Fibroblast of the aortic adventitia (primary cell): ENCODE measurements around the gene ARHGAP26. TPM values are rescaled to one million over a fixed set of nuclear protein-coding genes. Genes with fewer than 3 reads are reported as not detected.

Experiments used
- DNase-seq: peaks from one replicate; pipeline ENCODE4 v3.0.0-alpha.2; 2010; ENCODE audit warnings: low read depth
- H3K4me3 ChIP-seq: 2 replicates; pipeline ENCODE4 v1.5.1; 2011; ENCODE audit warnings: low read depth, mild to moderate bottlenecking, control low read depth, low read length, moderate library complexity
- CTCF ChIP-seq: IDR thresholded peaks from 2 replicates; pipeline ENCODE4 v1.5.1; 2011; ENCODE audit warnings: mild to moderate bottlenecking, low read length, control low read depth, inconsistent platforms; ENCODE audit not compliant: insufficient read depth
- total RNA-seq: library from RNA; depleted of rRNA; stranded (reverse); fragments of >200 nt; gene quantifications from 2 replicates; pipeline ENCODE4 v1.2.3, GENCODE V29; 2012; ENCODE audit warnings: low replicate concordance

Gene ARHGAP26
- total RNA-seq, 1 donor: 9.0 TPM

GRCh38 chr5:142852416-142853198 is 82.4 kb downstream of the ARHGAP26 start:
- no peak for TF ChIP-seq CTCF
- peak; percentile 61 for DNase-seq

GRCh38 chr5:142853682-142854081 is 83.5 kb downstream of the ARHGAP26 start:
- no peak for TF ChIP-seq CTCF
- DNase-seq: no peak
- H3K4me3 ChIP-seq: no peak overlapping the region

More at GRCh38 chr5:142852416-142853198, 82.4 kb downstream of the ARHGAP26 start:
- H3K4me3 ChIP-seq: no peak overlapping the region

GRCh38 chr5:142856269-142856782 is 86.1 kb downstream of the ARHGAP26 start:
- no peak for TF ChIP-seq CTCF
- DNase-seq: no peak
- H3K4me3 ChIP-seq: no peak overlapping the region

GRCh38 chr5:142857405-142857804 is 87.2 kb downstream of the ARHGAP26 start:
- no peak for TF ChIP-seq CTCF
- H3K4me3 ChIP-seq: no peak overlapping the region
- DNase-seq: no peak

GRCh38 chr5:142859037-142859436 is 88.9 kb downstream of the ARHGAP26 start:
- TF ChIP-seq CTCF: no peak
- no peak overlapping the region for H3K4me3 ChIP-seq
- no peak for DNase-seq

- no peak for DNase-seq
- no peak overlapping the region for H3K4me3 ChIP-seq
- TF ChIP-seq CTCF: no peak
These were observed 90.1 kb downstream of the ARHGAP26 start for GRCh38 chr5:142860270-142860669.

- H3K4me3 ChIP-seq: no peak overlapping the region
- no peak for TF ChIP-seq CTCF
- no peak for DNase-seq
These were observed 90.8 kb downstream of the ARHGAP26 start for GRCh38 chr5:142861011-142861410.
